Upper lobe of left lung (tissue), 6 donors: Measurements from ENCODE around the gene ALG1. TPM values are rescaled to one million over a fixed set of nuclear protein-coding genes. Genes with fewer than 3 reads are reported as not detected.

Source experiments
- ATAC-seq, 2 donors: fragments of 200-7000 bp; cut with Tn5 transposase; one replicate each; pipeline ENCODE4 v1.9.1; 2022; ENCODE audit warnings: mild to moderate bottlenecking in 2 of 2, moderate library complexity in 2 of 2; ENCODE audit not compliant: low FRiP score in 2 of 2
- DNase-seq, 2 donors: peaks; one replicate each; pipeline ENCODE4 v3.0.0-alpha.2; 2019 to 2020
- H3K27ac ChIP-seq, 4 donors: fragments of 200-600 bp; sonication (generic); one replicate each; pipeline ENCODE4 v1.5.1; 2016 to 2019
- H3K27me3 ChIP-seq, 4 donors: fragments of 200-600 bp; sonication (generic); one replicate each; pipeline ENCODE4 v1.5.1; 2017 to 2019
- H3K36me3 ChIP-seq, 4 donors: fragments of 200-600 bp; sonication (generic); one replicate each; pipeline ENCODE4 v1.5.1; 2016 to 2019
- H3K4me1 ChIP-seq, 4 donors: fragments of 200-600 bp; sonication (generic); one replicate each; pipeline ENCODE4 v1.5.1; 2018 to 2019
- H3K4me3 ChIP-seq, 4 donors: fragments of 200-600 bp; sonication (generic); one replicate each; pipeline ENCODE4 v1.5.1; 2017 to 2019; ENCODE audit warnings: mild to moderate bottlenecking in 2 of 4, moderate library complexity in 1 of 4
- H3K9me3 ChIP-seq, 4 donors: fragments of 200-600 bp; sonication (generic); one replicate each; pipeline ENCODE4 v1.5.1; 2018 to 2019
- CTCF ChIP-seq, 6 experiments: fragments of 450-650 bp in 4 of 6; fragments of 200-600 bp in 2 of 6; sonication (generic) in 2 of 6; IDR thresholded peaks; one replicate each; pipeline ENCODE4 v1.5.1; 2016 to 2019; ENCODE audit warnings: antibody characterized with exemption in 6 of 6
- EP300 ChIP-seq, 4 donors: sonication (generic); formaldehyde crosslinking; IDR thresholded peaks; one replicate each; pipeline ENCODE4 v1.5.1; 2017; ENCODE audit warnings: antibody characterized with exemption in 4 of 4, control low read depth in 2 of 4
- POLR2A ChIP-seq, 4 donors: fragments of 450-650 bp; IDR thresholded peaks; one replicate each; pipeline ENCODE4 v1.5.1; 2016 to 2017; ENCODE audit warnings: antibody characterized with exemption in 4 of 4, mild to moderate bottlenecking in 2 of 4
- POLR2AphosphoS5 ChIP-seq, 2 donors: sonication (generic); formaldehyde crosslinking; IDR thresholded peaks; one replicate each; pipeline ENCODE4 v1.5.1; 2017; ENCODE audit warnings: antibody characterized with exemption in 2 of 2
- WGBS, 2 donors: methylation state at CpG; one replicate each; pipeline ENCODE4 v1.1.5; 2017 to 2018; 5-methylcytosine and 5-hydroxymethylcytosine counted together
- total RNA-seq, 6 donors: library from RNA; depleted of rRNA in 4 of 6; stranded (reverse); fragments of >200 nt in 4 of 6; gene quantifications; one replicate each; pipeline versions ENCODE4 v1.1.0 to v1.2.1, GENCODE V29; 2016 to 2021
- donor health status: DM: no; HTN: no; CAD: no; lungs with moderate emphysema.
- donor health status: DM: no; HTN: yes; CAD: no; lungs with severe emphysema.

ALG1 gene
- total RNA-seq, 6 donors from 2014 or later, result 10.5 to 24.0 (median 21.9) TPM

- DNase-seq (no peak), ATAC-seq (no peak)
- Histone ChIP-seq H3K4me3 (no peak overlapping the region), H3K4me1 (peaks cover 13 to 23% (median 17%) of the 10 kb centered on the region in 4 donors), H3K27ac (no peak overlapping the region), H3K27me3 (no peaks in the 10 kb centered on the region), H3K36me3 (peaks cover 0 to 33% (median 21%) of the 10 kb centered on the region in 4 donors), H3K9me3 (no peaks in the 10 kb centered on the region)
- WGBS, 2 donors, result 89 to 90% methylated on average over 7 of the region's 7 CpGs
- TF ChIP-seq CTCF (IDR thresholded peaks at IDR 0.05) (no peak), POLR2A (IDR thresholded peaks at IDR 0.05) (no peak), POLR2AphosphoS5 (IDR thresholded peaks at IDR 0.05) (no peak), EP300 (IDR thresholded peaks at IDR 0.05) (no peak)
These were observed 40.0 kb upstream of the ALG1 start for GRCh38 chr16:5031601-5032000.

- WGBS, 2 donors, result 36 to 41% methylated on average over 12 of the region's 12 CpGs
- no peak for DNase-seq
These were observed 38.9 kb upstream of the ALG1 start for GRCh38 chr16:5032748-5033167.

GRCh38 chr16:5033256-5034166, 38.1 kb upstream of the ALG1 start, which contains the start of gene NAGPA:
NAGPA (minus strand) TSS chr16:5033935; CDS start chr16:5033914, 21 bp downstream.
- H3K36me3 ChIP-seq, result peaks cover 0 to 16% (median 8%) of the 10 kb centered on the region in 4 donors
- peak; percentile 90 to 96 for DNase-seq
- peak; percentile 87 to 96 for ATAC-seq
- peak within 1 kb of the TSS; percentile 50 to 81 (median 80) for H3K27ac ChIP-seq
- 0 to 1% methylated on average over 12 to 14 of the region's 104 CpGs for WGBS, 2 donors
- TF ChIP-seq CTCF (IDR thresholded peaks at IDR 0.05) (peak in 1 of 6 experiments; percentile 6), EP300 (IDR thresholded peaks at IDR 0.05) (peak in 1 of 4 donors; percentile 64), POLR2A (IDR thresholded peaks at IDR 0.05) (peak in 2 of 4 donors; percentile 40 to 69), POLR2AphosphoS5 (IDR thresholded peaks at IDR 0.05) (peak; percentile 89 to 92)
- H3K9me3 ChIP-seq, result no peaks in the 10 kb centered on the region
- peak within 1 kb of the TSS; percentile 66 to 99 (median 84) for H3K4me3 ChIP-seq
- H3K27me3 ChIP-seq, result no peaks in the 10 kb centered on the region
- H3K4me1 ChIP-seq, result peaks cover 13 to 23% (median 17%) of the 10 kb centered on the region in 4 donors

More at GRCh38 chr16:5032748-5033167, 38.9 kb upstream of the ALG1 start:
- Histone ChIP-seq H3K9me3 (no peaks in the 10 kb centered on the region), H3K36me3 (peaks cover 0 to 24% (median 13%) of the 10 kb centered on the region in 4 donors), H3K4me3 (peak overlapping the region; percentile 66 to 99 (median 84)), H3K27ac (peak overlapping the region in 2 of 4 donors; percentile 80 to 81), H3K4me1 (peaks cover 13 to 23% (median 17%) of the 10 kb centered on the region in 4 donors), H3K27me3 (no peaks in the 10 kb centered on the region)
- TF ChIP-seq CTCF (IDR thresholded peaks at IDR 0.05), result no peak
- TF ChIP-seq POLR2A (IDR thresholded peaks at IDR 0.05), result no peak
- TF ChIP-seq EP300 (IDR thresholded peaks at IDR 0.05), result no peak
- TF ChIP-seq POLR2AphosphoS5 (IDR thresholded peaks at IDR 0.05), result no peak
- no peak for ATAC-seq

GRCh38 chr16:5034167-5034523, 37.5 kb upstream of the ALG1 start:
- Histone ChIP-seq H3K27me3 (no peaks in the 10 kb centered on the region), H3K4me3 (peak overlapping the region; percentile 66 to 99 (median 84)), H3K4me1 (peaks cover 13 to 23% (median 17%) of the 10 kb centered on the region in 4 donors), H3K9me3 (no peaks in the 10 kb centered on the region), H3K27ac (peak overlapping the region; percentile 50 to 81 (median 80)), H3K36me3 (peaks cover 0 to 11% (median 2%) of the 10 kb centered on the region in 4 donors)
- ATAC-seq (no peak), DNase-seq (no peak)
- TF ChIP-seq POLR2A (IDR thresholded peaks at IDR 0.05) (no peak), CTCF (IDR thresholded peaks at IDR 0.05) (no peak), POLR2AphosphoS5 (IDR thresholded peaks at IDR 0.05) (no peak)
- WGBS, 2 donors, result 11 to 17% methylated on average over 2 of the region's 2 CpGs
